IMR-90 (cell line): Measurements from ENCODE around the gene TTC16. TPM values are rescaled to one million over a fixed set of nuclear protein-coding genes. Genes with fewer than 3 reads are reported as not detected.
A peak's percentile ranks its signal among the peaks of the same experiment; 100 is the strongest.

Experiments used
- ATAC-seq: fragments of 200-7000 bp; cut with Tn5 transposase; 2 replicates; pipeline ENCODE4 v1.9.1; 2020; ENCODE audit warnings: low read depth, mild to moderate bottlenecking, moderate library complexity
- BruUV-seq: library from RNA; stranded (reverse); fragments of 400-500 nt; replicated peaks from 2 replicates; lab custom pipeline; 2021; lab: Mats Ljungman, UMichigan
- CTCF ChIA-PET: fragments of 300-600 bp; formaldehyde crosslinking; extraction: SDS; loops from one replicate; lab custom pipeline; 2021; ENCODE audit warnings: antibody characterized with exemption; lab: Yijun Ruan, JAX
- POLR2A ChIA-PET: fragments of 300-600 bp; sonication (Branson Sonifier 250); formaldehyde crosslinking; loops from one replicate; lab custom pipeline; 2022; ENCODE audit warnings: antibody characterized with exemption; ENCODE audit not compliant: unreplicated experiment; lab: Charles Lee
- DNase-seq: peaks from one replicate; pipeline ENCODE4 v3.0.0; 2013
- H2AFZ ChIP-seq: replicated peaks from 2 replicates; pipeline ENCODE3; 2013; ENCODE audit warnings: low read length, mild to moderate bottlenecking; ENCODE audit not compliant: poor library complexity
- H2AK5ac ChIP-seq: 2 replicates; pipeline ENCODE4 v1.6.1; 2013; ENCODE audit warnings: low read depth, low read length, inconsistent platforms
- H2AK9ac ChIP-seq: replicated peaks from 2 replicates; pipeline ENCODE3; 2013; ENCODE audit warnings: mild to moderate bottlenecking, low read depth, low read length, moderate library complexity; ENCODE audit not compliant: poor library complexity
- H2BK120ac ChIP-seq: 2 replicates; pipeline ENCODE4 v1.6.1; 2013; ENCODE audit warnings: low read depth, low read length, inconsistent platforms
- H2BK15ac ChIP-seq: 3 replicates; pipeline ENCODE4 v1.6.1; 2013; ENCODE audit warnings: low read depth, low read length, inconsistent platforms
- H2BK20ac ChIP-seq: 2 replicates; pipeline ENCODE4 v1.6.1; 2013; ENCODE audit warnings: low read depth, mild to moderate bottlenecking, inconsistent platforms, low read length, moderate library complexity
- H2BK5ac ChIP-seq: 2 replicates; pipeline ENCODE4 v1.6.1; 2013; ENCODE audit warnings: mild to moderate bottlenecking, low read depth, low read length, inconsistent platforms; ENCODE audit not compliant: poor library complexity, severe bottlenecking
- H3K14ac ChIP-seq: replicated peaks from 2 replicates; pipeline ENCODE4 v1.6.1; 2013; ENCODE audit warnings: low read depth, low read length, inconsistent platforms
- H3K18ac ChIP-seq: 2 replicates; pipeline ENCODE4 v1.6.1; 2013; ENCODE audit warnings: low read depth, low read length, control low read depth
- H3K23ac ChIP-seq: 2 replicates; pipeline ENCODE4 v1.6.1; 2013; ENCODE audit warnings: low read depth, low read length, inconsistent platforms
- H3K27ac ChIP-seq: 2 replicates; pipeline ENCODE4 v1.5.1; 2013; ENCODE audit warnings: mild to moderate bottlenecking, control low read depth, low read length; ENCODE audit not compliant: insufficient read depth
- H3K27me3 ChIP-seq: 2 replicates; pipeline ENCODE4 v1.6.1; 2013; ENCODE audit warnings: low read length; ENCODE audit not compliant: control insufficient read depth, insufficient read depth
- H3K36me3 ChIP-seq: 2 replicates; pipeline ENCODE4 v1.6.1; 2013; ENCODE audit warnings: low read length, mixed read lengths; ENCODE audit not compliant: control insufficient read depth, insufficient read depth
- H3K4ac ChIP-seq: 2 replicates; pipeline ENCODE4 v1.6.1; 2013; ENCODE audit warnings: low read depth, low read length, inconsistent platforms
- H3K4me1 ChIP-seq: 2 replicates; pipeline ENCODE4 v1.6.1; 2013; ENCODE audit warnings: low read length, mixed read lengths; ENCODE audit not compliant: control insufficient read depth, insufficient read depth
- H3K4me2 ChIP-seq: 2 replicates; pipeline ENCODE4 v1.6.1; 2013; ENCODE audit warnings: low read depth, mild to moderate bottlenecking, control low read depth, low read length, moderate library complexity
- H3K4me3 ChIP-seq: 2 replicates; pipeline ENCODE4 v1.5.1; 2013; ENCODE audit warnings: low read depth, mild to moderate bottlenecking, control low read depth, low read length, moderate library complexity; ENCODE audit not compliant: insufficient read depth
- H3K56ac ChIP-seq: 2 replicates; pipeline ENCODE4 v1.6.1; 2013; ENCODE audit warnings: low read length, inconsistent platforms; ENCODE audit not compliant: insufficient read depth; ENCODE audit errors: extremely low read depth
- H3K79me1 ChIP-seq, 2 experiments: 2 replicates each; pipeline ENCODE4 v1.6.1; 2013; ENCODE audit warnings: low read length in 2 of 2, inconsistent platforms in 1 of 2, low read depth in 1 of 2
- H3K9ac ChIP-seq: 2 replicates; pipeline ENCODE4 v1.6.1; 2013; ENCODE audit warnings: low read depth, low read length, control low read depth
- H3K9me1 ChIP-seq: 2 replicates; pipeline ENCODE4 v1.6.1; 2013; ENCODE audit warnings: low read length, inconsistent platforms; ENCODE audit not compliant: insufficient read depth
- H3K9me3 ChIP-seq: 2 replicates; pipeline ENCODE4 v1.6.1; 2013; ENCODE audit warnings: low read length; ENCODE audit not compliant: control insufficient read depth, insufficient read depth
- H4K20me1 ChIP-seq: 2 replicates; pipeline ENCODE4 v1.6.1; 2013; ENCODE audit warnings: low read length, inconsistent platforms; ENCODE audit not compliant: insufficient read depth
- H4K5ac ChIP-seq: 2 replicates; pipeline ENCODE4 v1.6.1; 2013; ENCODE audit warnings: mild to moderate bottlenecking, low read depth, low read length, control low read depth
- H4K8ac ChIP-seq, 2 experiments: 2 replicates each; pipeline ENCODE4 v1.6.1; 2013; ENCODE audit warnings: low read depth in 2 of 2, low read length in 2 of 2, control low read depth in 1 of 2, inconsistent platforms in 1 of 2
- H4K91ac ChIP-seq: 2 replicates; pipeline ENCODE4 v1.6.1; 2013; ENCODE audit warnings: low read depth, low read length, inconsistent platforms; ENCODE audit not compliant: insufficient read depth
- BHLHE40 ChIP-seq: fragments of 150-350 bp; IDR thresholded peaks from 2 replicates; pipeline ENCODE4 v1.6.1; 2016; ENCODE audit warnings: mild to moderate bottlenecking, low read depth, low read length
- CHD1 ChIP-seq: IDR thresholded peaks from 2 replicates; pipeline ENCODE4 v1.6.1; 2012; ENCODE audit warnings: low read depth, low read length, improper control_type of control experiment
- FOS ChIP-seq: fragments of 150-350 bp; IDR thresholded peaks from 2 replicates; pipeline ENCODE4 v1.6.1; 2016; ENCODE audit warnings: low read depth, low read length
- MAZ ChIP-seq: IDR thresholded peaks from 2 replicates; pipeline ENCODE4 v1.6.1; 2012; ENCODE audit warnings: low read depth, mild to moderate bottlenecking, low read length, improper control_type of control experiment, moderate library complexity, borderline replicate concordance
- MXI1 ChIP-seq: IDR thresholded peaks from 2 replicates; pipeline ENCODE4 v1.6.1; 2012; ENCODE audit warnings: low read depth, mild to moderate bottlenecking, low read length, moderate library complexity, borderline replicate concordance
- NFE2L2 ChIP-seq: fragments of 150-350 bp; IDR thresholded peaks from 2 replicates; pipeline ENCODE4 v1.6.1; 2016; ENCODE audit warnings: low read depth, mild to moderate bottlenecking, low read length
- POLR2A ChIP-seq: IDR thresholded peaks from 2 replicates; pipeline ENCODE4 v1.6.1; 2012; ENCODE audit warnings: mild to moderate bottlenecking, low read depth, low read length
- RAD21 ChIP-seq: IDR thresholded peaks from 2 replicates; pipeline ENCODE4 v1.6.1; 2012; ENCODE audit warnings: low read length, improper control_type of control experiment
- RCOR1 ChIP-seq: IDR thresholded peaks from 2 replicates; pipeline ENCODE4 v1.6.1; 2012; ENCODE audit warnings: mild to moderate bottlenecking, low read length, improper control_type of control experiment; ENCODE audit not compliant: insufficient replicate concordance
- SMC3 ChIP-seq: fragments of 150-350 bp; IDR thresholded peaks from 2 replicates; pipeline ENCODE4 v1.6.1; 2016; ENCODE audit warnings: low read depth, mild to moderate bottlenecking, antibody characterized with exemption, low read length, moderate library complexity
- WGBS, 2 experiments: methylation state at CpG; one replicate each; pipeline versions ENCODE4 v1.1.5 to v1.1.7; 2013; ENCODE audit warnings: missing lambda C conversion rate in 2 of 2; ENCODE audit not compliant: insufficient read length in 1 of 2; ENCODE audit errors: extremely low coverage in 2 of 2; 5-methylcytosine and 5-hydroxymethylcytosine counted together
- dilution Hi-C: fragments of 300-500 bp; cut with HindIII; formaldehyde crosslinking; loops from one replicate; pipeline ENCODE4 v1.14.3; 2018; ENCODE audit warnings: low sequenced_read_pairs; ENCODE audit not compliant: unreplicated experiment
- in situ Hi-C: fragments of 300-500 bp; cut with MboI; formaldehyde crosslinking; loops from 3 replicates; pipeline ENCODE4 v1.14.3; 2019; ENCODE audit warnings: low sequenced_read_pairs, inconsistent platforms, mixed read lengths
- intact Hi-C: fragments of 100-400 bp; cut with micrococcal nuclease; formaldehyde crosslinking; loops from 2 replicates; pipeline ENCODE4 v1.10.0; 2022
- polyA plus RNA-seq, 3 experiments: library from polyadenylated mRNA; depleted of rRNA; stranded (reverse); fragments of >200 nt; gene quantifications; 2 replicates each; pipeline ENCODE4 v1.2.3, GENCODE V29; 2012; ENCODE audit warnings: low replicate concordance in 1 of 3
- total RNA-seq: library from RNA; depleted of rRNA; stranded (reverse); fragments of >200 nt; gene quantifications from 2 replicates; pipeline ENCODE4 v1.2.3, GENCODE V29; 2012
- TF ChIP-seq, protein P1 (sequence below): fragments of 150-350 bp; IDR thresholded peaks from 2 replicates; pipeline ENCODE4 v1.6.1; 2016; ENCODE audit warnings: low read depth, mild to moderate bottlenecking, low read length, moderate library complexity, borderline replicate concordance
- TF ChIP-seq, protein P2 (sequence below): fragments of 150-350 bp; IDR thresholded peaks from 2 replicates; pipeline ENCODE4 v1.6.1; 2017; ENCODE audit warnings: mild to moderate bottlenecking, antibody characterized with exemption, low read length, low read depth
- TF ChIP-seq, protein P3 (sequence below): conservative IDR thresholded peaks from 2 replicates; pipeline ENCODE4 v1.5.1; 2012; ENCODE audit warnings: mild to moderate bottlenecking, low read depth, low read length, improper control_type of control experiment

Gene TTC16
- total and polyA plus RNA-seq, 2 of the 4 experiments (the other 2 are of a cell fraction): 0.02 TPM; not detected in 1

DNA sequence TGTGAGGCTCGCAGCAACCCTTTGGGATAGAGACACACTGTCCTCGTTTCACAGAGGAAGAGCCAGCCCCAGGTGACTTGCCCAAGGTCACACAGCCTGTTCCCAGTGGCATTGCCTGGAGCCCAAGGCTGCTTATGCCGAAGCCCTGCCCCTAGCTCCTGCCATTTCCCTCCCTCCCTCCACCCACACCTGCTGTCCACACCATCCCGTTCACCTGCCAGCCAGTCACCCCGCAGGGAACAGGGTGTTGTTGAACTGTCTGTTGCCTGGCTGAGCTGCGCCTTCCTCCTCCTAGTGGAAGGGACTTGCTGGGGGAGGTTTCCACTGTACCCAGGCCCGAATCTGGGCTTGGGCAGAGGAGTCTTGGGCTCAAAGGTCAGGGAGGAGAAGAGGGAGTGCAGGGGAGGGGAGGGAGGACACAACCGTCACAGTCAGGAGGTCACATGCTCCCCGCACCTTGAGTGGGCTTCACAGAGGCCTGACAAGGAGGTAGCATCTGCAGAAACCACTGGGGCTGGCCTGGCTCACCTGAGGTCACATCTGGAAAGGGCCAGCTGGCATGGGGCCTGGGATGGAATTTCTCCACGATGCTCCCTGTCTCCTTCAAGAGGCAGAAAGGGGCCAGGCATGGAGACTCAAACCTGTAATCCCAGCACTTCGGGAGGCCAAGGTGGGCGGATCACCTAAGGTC lies 6.3 kb downstream of the TTC16 start (continued):
- TF ChIP-seq FOS: no peak

DNA sequence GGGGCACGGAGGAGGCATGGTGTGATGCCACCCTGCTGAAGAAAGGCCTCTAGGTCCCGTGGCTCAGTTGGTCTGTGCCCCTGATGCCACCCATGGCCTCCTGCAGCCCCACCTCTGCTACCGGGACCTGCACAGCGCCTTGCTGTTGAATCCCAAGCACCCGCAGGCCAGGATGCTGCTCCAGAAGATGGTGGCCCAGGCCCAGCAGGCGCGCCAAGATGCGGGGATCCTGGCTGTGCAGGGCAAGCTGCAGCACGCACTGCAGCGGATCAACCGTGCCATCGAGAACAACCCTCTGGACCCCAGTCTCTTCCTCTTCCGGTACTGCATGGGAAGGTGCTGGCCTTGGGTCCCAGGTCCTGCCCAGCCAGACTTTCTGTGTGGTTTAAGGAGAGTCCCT lies 7.1 kb downstream of the TTC16 start:
- H3K79me1 ChIP-seq: no peaks in the 10 kb centered on the region
- BruUV-seq: no TSS peak
- no peak overlapping the region for H4K91ac ChIP-seq
- H2AFZ ChIP-seq: peak overlapping the region; percentile 39
- no peak for DNase-seq
- no peak for ATAC-seq
- H3K4me2 ChIP-seq: no peak overlapping the region
- H3K9me3 ChIP-seq: no peaks in the 10 kb centered on the region
- H2AK9ac ChIP-seq: peak overlapping the region; percentile 72
- dilution Hi-C loops (no loop called here), intact Hi-C loops (no loop called here), in situ Hi-C loops (no loop called here)
- H3K18ac ChIP-seq: no peak overlapping the region
- H3K9ac ChIP-seq: no peak overlapping the region
- no peak overlapping the region for H3K4ac ChIP-seq
- H2BK5ac ChIP-seq: no peak overlapping the region
- H3K27ac ChIP-seq: no peak overlapping the region
- H3K23ac ChIP-seq: no peak overlapping the region
- WGBS, 2 experiments: no CpG with 5 or more reads among the region's 13 CpGs
- no peak overlapping the region for H2BK15ac ChIP-seq
- H4K8ac ChIP-seq: no peak overlapping the region
- no peak overlapping the region for H4K5ac ChIP-seq
- no peak overlapping the region for H2BK120ac ChIP-seq
- no peaks in the 10 kb centered on the region for H4K20me1 ChIP-seq
- H3K27me3 ChIP-seq: peaks cover 4% of the 10 kb centered on the region; the same call in 1 of the 2 replicates
- ChIA-PET POLR2A (no interaction called here), CTCF (interaction anchor here (2.6 kb wide), 1 partner anchor 12 kb away, joined by 8 read pairs; the partner anchor contains the start of gene TOR2A)
- no peak overlapping the region for H2BK20ac ChIP-seq
- H3K14ac ChIP-seq: no peak overlapping the region
- no peaks in the 10 kb centered on the region for H3K36me3 ChIP-seq
- H2AK5ac ChIP-seq: no peak overlapping the region
- no peaks in the 10 kb centered on the region; the same call in 1 of the 2 replicates for H3K9me1 ChIP-seq
- H3K56ac ChIP-seq: no peak overlapping the region
- 0 out of 2 replicates have a peak, but pooled peaks cover 1% of the 10 kb centered on the region for H3K4me1 ChIP-seq
- H3K4me3 ChIP-seq: no peak overlapping the region
- TF ChIP-seq RCOR1 (no peak), MAZ (no peak), MXI1 (no peak), BHLHE40 (no peak), RAD21 (no peak), CHD1 (no peak), POLR2A (no peak), SMC3 (no peak), NFE2L2 (no peak)
- TF ChIP-seq, protein P1, sequence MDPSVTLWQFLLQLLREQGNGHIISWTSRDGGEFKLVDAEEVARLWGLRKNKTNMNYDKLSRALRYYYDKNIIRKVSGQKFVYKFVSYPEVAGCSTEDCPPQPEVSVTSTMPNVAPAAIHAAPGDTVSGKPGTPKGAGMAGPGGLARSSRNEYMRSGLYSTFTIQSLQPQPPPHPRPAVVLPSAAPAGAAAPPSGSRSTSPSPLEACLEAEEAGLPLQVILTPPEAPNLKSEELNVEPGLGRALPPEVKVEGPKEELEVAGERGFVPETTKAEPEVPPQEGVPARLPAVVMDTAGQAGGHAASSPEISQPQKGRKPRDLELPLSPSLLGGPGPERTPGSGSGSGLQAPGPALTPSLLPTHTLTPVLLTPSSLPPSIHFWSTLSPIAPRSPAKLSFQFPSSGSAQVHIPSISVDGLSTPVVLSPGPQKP: no peak
- TF ChIP-seq, protein P2, sequence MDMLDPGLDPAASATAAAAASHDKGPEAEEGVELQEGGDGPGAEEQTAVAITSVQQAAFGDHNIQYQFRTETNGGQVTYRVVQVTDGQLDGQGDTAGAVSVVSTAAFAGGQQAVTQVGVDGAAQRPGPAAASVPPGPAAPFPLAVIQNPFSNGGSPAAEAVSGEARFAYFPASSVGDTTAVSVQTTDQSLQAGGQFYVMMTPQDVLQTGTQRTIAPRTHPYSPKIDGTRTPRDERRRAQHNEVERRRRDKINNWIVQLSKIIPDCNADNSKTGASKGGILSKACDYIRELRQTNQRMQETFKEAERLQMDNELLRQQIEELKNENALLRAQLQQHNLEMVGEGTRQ: no peak
- TF ChIP-seq, protein P3, sequence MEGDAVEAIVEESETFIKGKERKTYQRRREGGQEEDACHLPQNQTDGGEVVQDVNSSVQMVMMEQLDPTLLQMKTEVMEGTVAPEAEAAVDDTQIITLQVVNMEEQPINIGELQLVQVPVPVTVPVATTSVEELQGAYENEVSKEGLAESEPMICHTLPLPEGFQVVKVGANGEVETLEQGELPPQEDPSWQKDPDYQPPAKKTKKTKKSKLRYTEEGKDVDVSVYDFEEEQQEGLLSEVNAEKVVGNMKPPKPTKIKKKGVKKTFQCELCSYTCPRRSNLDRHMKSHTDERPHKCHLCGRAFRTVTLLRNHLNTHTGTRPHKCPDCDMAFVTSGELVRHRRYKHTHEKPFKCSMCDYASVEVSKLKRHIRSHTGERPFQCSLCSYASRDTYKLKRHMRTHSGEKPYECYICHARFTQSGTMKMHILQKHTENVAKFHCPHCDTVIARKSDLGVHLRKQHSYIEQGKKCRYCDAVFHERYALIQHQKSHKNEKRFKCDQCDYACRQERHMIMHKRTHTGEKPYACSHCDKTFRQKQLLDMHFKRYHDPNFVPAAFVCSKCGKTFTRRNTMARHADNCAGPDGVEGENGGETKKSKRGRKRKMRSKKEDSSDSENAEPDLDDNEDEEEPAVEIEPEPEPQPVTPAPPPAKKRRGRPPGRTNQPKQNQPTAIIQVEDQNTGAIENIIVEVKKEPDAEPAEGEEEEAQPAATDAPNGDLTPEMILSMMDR: no peak
